Activated B cell treated with CpG ODN at 0.5 μM for 24 hours (primary cell): Measurements from ENCODE around the gene WDPCP. TPM values are rescaled to one million over a fixed set of nuclear protein-coding genes. Genes with fewer than 3 reads are reported as not detected.
"Not testable (repeated sequence)": the region's sequence is repeated elsewhere in the genome, so short reads cannot be mapped to it uniquely, and the experiment has no call there.

Experiments
- ATAC-seq: fragments of 200-7000 bp; cut with Tn5 transposase; one replicate; pipeline ENCODE4 v1.10.0; 2021; ENCODE audit warnings: low read depth, mild to moderate bottlenecking, moderate library complexity
- CTCF ChIA-PET: fragments of 350-600 bp; sonication (Branson Sonifier 250); formaldehyde crosslinking; loops from one replicate; lab custom pipeline; 2021; ENCODE audit warnings: antibody characterized with exemption; lab: Charles Lee
- POLR2A ChIA-PET: fragments of 350-600 bp; sonication (Branson Sonifier 250); formaldehyde crosslinking; loops from one replicate; lab custom pipeline; 2021; ENCODE audit warnings: antibody characterized with exemption; lab: Charles Lee
- DNase-seq: peaks from one replicate; pipeline ENCODE4 v3.0.0; 2022
- H3K27ac Mint-ChIP-seq: one replicate; pipeline ENCODE4 v1.8.0; 2020; ENCODE audit warnings: mixed read lengths
- H3K27me3 Mint-ChIP-seq: one replicate; pipeline ENCODE4 v1.8.0; 2021; ENCODE audit warnings: mixed read lengths
- H3K36me3 Mint-ChIP-seq: one replicate; pipeline ENCODE4 v1.8.0; 2021; ENCODE audit warnings: low read depth, mixed read lengths
- H3K4me1 Mint-ChIP-seq: one replicate; pipeline ENCODE4 v1.8.0; 2021; ENCODE audit warnings: mixed read lengths
- H3K4me3 Mint-ChIP-seq: one replicate; pipeline ENCODE4 v1.8.0; 2020; ENCODE audit warnings: mild to moderate bottlenecking, mixed read lengths
- H3K9me3 Mint-ChIP-seq: one replicate; pipeline ENCODE4 v1.8.0; 2020; ENCODE audit warnings: mixed read lengths
- CTCF ChIP-seq: fragments of 200-600 bp; IDR thresholded peaks from one replicate; pipeline ENCODE4 v1.8.0; 2022; ENCODE audit warnings: antibody characterized with exemption, mild to moderate bottlenecking
- intact Hi-C: fragments of 100-400 bp; cut with micrococcal nuclease; formaldehyde crosslinking; loops from one replicate; pipeline ENCODE4 v1.15.1; 2024
- total RNA-seq: library from RNA; stranded (reverse); gene quantifications from 2 replicates; pipeline ENCODE4 v1.2.3, GENCODE V29; 2022

The WDPCP gene
- total RNA-seq, 1 donor from 2014 or later, result 12.9 TPM

GRCh38 chr2:63488118-63488713 is 100.1 kb downstream of the WDPCP start:
- Mint-ChIP-seq H3K4me3 (no peak overlapping the region), H3K27ac (no peak overlapping the region)
- intact Hi-C loops, result loop anchor here (1.0 to 5.0 kb wide), 2 partner anchors 701 to 1032 kb away; no protein-coding TSS in a partner anchor

GRCh38 chr2:63486861-63487290 is 101.4 kb downstream of the WDPCP start:
- H3K4me1 Mint-ChIP-seq, result peaks cover 1% of the 10 kb centered on the region
- no peak for ATAC-seq
- POLR2A ChIA-PET, result no interaction called here
- intact Hi-C loops, result loop anchor here (5.0 kb wide), 1 partner anchor 700 kb away; no protein-coding TSS in a partner anchor
- DNase-seq, result no peak
- no peaks in the 10 kb centered on the region for H3K9me3 Mint-ChIP-seq
- CTCF ChIA-PET, result interaction anchor here (0.6 to 1.7 kb wide), 4 partner anchors 53 to 1052 kb away, joined by 3 to 5 read pairs (median 3); no protein-coding TSS in a partner anchor
- no peak overlapping the region for H3K27ac Mint-ChIP-seq
- no peak overlapping the region for H3K4me3 Mint-ChIP-seq
- TF ChIP-seq CTCF, result no peak
- H3K36me3 Mint-ChIP-seq, result peaks cover 14% of the 10 kb centered on the region
- no peaks in the 10 kb centered on the region for H3K27me3 Mint-ChIP-seq

More at GRCh38 chr2:63488118-63488713, 100.1 kb downstream of the WDPCP start:
- no peak for ATAC-seq
- Mint-ChIP-seq H3K9me3 (no peaks in the 10 kb centered on the region), H3K4me1 (peaks cover 1% of the 10 kb centered on the region), H3K36me3 (peaks cover 12% of the 10 kb centered on the region), H3K27me3 (no peaks in the 10 kb centered on the region)
- ChIA-PET POLR2A (no interaction called here), CTCF (interaction anchor here (2.1 kb wide), 1 partner anchor 1031 kb away, joined by 6 read pairs; no protein-coding TSS in a partner anchor)
- DNase-seq, result no peak
- TF ChIP-seq CTCF, result no peak

- Mint-ChIP-seq H3K4me1 (peaks cover 1% of the 10 kb centered on the region), H3K27me3 (no peaks in the 10 kb centered on the region), H3K4me3 (no peak overlapping the region), H3K9me3 (no peaks in the 10 kb centered on the region), H3K36me3 (peaks cover 17% of the 10 kb centered on the region), H3K27ac (no peak overlapping the region)
- intact Hi-C loops, result loop anchor here (5.0 kb wide), 1 partner anchor 698 kb away; no protein-coding TSS in a partner anchor
- no peak for DNase-seq
- no peak for TF ChIP-seq CTCF
- ChIA-PET POLR2A (no interaction called here), CTCF (no interaction called here)
- ATAC-seq, result no peak
Measured at GRCh38 chr2:63484901-63485300, 103.4 kb downstream of the WDPCP start.

- peaks cover 1% of the 10 kb centered on the region for H3K4me1 Mint-ChIP-seq
- no peaks in the 10 kb centered on the region for H3K9me3 Mint-ChIP-seq
- DNase-seq (no peak), ATAC-seq (no peak)
- H3K4me3 Mint-ChIP-seq, result no peak overlapping the region
- H3K36me3 Mint-ChIP-seq, result peaks cover 17% of the 10 kb centered on the region
- ChIA-PET POLR2A (no interaction called here), CTCF (no interaction called here)
- TF ChIP-seq CTCF, result no peak
- no peak overlapping the region for H3K27ac Mint-ChIP-seq
- intact Hi-C loops, result no loop called here
- H3K27me3 Mint-ChIP-seq, result no peaks in the 10 kb centered on the region
Measured at GRCh38 chr2:63484481-63484880, 103.8 kb downstream of the WDPCP start.

GRCh38 chr2:63477686-63478085 is 110.6 kb downstream of the WDPCP start:
- CTCF ChIA-PET, result no interaction called here
- POLR2A ChIA-PET, result no interaction called here
- no peaks in the 10 kb centered on the region for H3K4me1 Mint-ChIP-seq

GRCh38 chr2:63469313-63469712 is 119.0 kb downstream of the WDPCP start:
- intact Hi-C loops, CTCF ChIA-PET, H3K27ac Mint-ChIP-seq, H3K4me1 Mint-ChIP-seq, DNase-seq, H3K4me3 Mint-ChIP-seq, ATAC-seq, H3K27me3 Mint-ChIP-seq, POLR2A ChIA-PET: not testable (repeated sequence)
- Mint-ChIP-seq H3K9me3 (peaks cover 14% of the 10 kb centered on the region), H3K36me3 (peaks cover 20% of the 10 kb centered on the region)

More at GRCh38 chr2:63477686-63478085, 110.6 kb downstream of the WDPCP start:
- no peaks in the 10 kb centered on the region for H3K9me3 Mint-ChIP-seq
- ATAC-seq, result no peak
- H3K4me3 Mint-ChIP-seq, result no peak overlapping the region
- H3K27ac Mint-ChIP-seq, result no peak overlapping the region
- H3K36me3 Mint-ChIP-seq, result peaks cover 10% of the 10 kb centered on the region
- intact Hi-C loops, result no loop called here
- no peaks in the 10 kb centered on the region for H3K27me3 Mint-ChIP-seq
- DNase-seq, result no peak
- TF ChIP-seq CTCF, result no peak
